ENCODE data around the gene R3HDM2.

Gene R3HDM2

DNA sequence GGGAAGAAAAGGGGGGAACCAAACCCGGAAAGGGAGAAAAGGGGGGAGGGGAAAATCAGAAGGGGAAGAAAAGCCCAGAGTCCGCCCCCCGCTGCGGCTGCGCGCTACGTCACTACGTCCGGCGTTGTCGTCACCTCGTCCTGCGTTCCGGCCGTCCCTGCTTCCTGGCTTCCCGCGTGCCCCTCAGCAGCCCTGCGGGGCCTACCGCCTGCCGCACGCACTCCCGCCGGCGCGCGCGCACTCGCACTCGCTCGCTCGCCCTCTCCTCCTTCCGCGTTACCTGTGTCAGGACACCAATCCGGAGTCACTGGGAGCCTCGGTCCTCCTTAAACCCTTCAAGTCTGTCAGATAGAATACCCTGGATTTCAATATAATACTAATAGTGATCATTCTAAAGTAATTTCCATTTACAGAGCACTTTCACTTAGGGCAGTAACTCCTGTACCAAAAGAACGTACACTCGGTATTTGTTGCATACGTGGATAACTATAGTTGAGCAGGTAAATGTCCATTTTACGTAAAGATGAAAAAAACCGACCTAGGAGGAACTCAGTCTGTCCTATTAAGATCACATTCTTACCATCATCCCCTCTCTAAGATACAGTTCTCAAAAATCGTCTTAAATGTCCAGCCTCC lies at the start of gene R3HDM2:
Gene R3HDM2 (minus strand): TSS at position 113 of the 636 bp plus-strand sequence. CDS start 120,615 bp downstream, outside the sequence.
- peak; percentile 95 for DNase-seq (ENCODE audit: low read depth)

GRCh38 chr12:57479376-57480115 lies 48.7 kb upstream of the R3HDM2 start, which contains the start of gene ARHGAP9:
TSS of gene ARHGAP9 (minus strand) at chr12:57479866. CDS start at chr12:57479406, 460 bp downstream.
- peak; percentile 50 for DNase-seq (ENCODE audit: low read depth)

- no peak for DNase-seq (ENCODE audit: low read depth)
Observed at GRCh38 chr12:57479043-57479375, 48.2 kb upstream of the R3HDM2 start.

DNA sequence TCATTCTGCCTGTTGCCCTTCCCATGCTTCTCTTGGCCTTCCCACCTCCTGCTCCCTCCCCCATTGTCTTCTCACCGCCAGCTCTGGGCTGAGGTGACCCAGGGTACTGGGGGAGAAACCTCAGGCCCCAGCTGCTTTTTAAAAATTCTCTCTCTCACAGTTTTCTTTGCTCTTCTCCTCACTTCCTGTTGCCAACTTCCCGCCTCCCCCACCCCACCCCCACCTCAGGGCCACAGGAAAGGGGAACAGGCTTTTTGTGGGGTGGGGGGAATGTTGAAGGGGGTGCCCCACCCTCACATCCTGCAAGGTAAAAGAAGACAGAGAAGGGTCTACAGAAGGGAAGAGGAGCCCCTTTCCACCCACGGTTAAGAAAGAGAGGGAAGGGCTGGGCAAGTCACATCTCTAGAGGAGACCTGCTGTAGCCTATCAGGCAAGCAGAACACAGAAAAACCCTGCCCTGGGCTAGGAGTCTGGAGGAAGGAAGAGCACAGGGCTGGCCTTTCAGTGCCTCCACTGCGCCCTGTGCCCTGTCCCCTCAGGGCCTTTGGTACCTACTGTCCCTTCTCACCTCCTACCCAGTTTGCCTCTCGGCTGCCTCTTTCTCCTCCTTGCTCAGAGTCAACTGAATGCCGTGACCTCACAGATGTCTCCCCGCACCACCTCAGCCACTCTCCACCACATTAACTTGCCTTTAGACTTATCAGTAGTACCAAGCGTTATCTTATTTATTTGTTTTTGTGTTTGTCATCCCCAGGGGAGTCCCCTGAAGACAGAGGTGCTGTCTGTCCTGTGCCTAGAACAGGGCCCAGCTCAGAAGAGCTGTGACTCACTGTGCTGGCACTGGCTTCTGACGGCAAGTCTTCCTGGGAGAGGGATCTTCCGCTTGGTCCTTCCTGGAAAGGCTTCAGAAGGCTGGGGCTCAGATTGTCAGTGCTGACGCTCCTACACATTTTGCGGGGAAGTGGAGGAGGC lies 47.2 kb upstream of the R3HDM2 start:
- peak; percentile 40 for DNase-seq (ENCODE audit: low read depth)

DNA sequence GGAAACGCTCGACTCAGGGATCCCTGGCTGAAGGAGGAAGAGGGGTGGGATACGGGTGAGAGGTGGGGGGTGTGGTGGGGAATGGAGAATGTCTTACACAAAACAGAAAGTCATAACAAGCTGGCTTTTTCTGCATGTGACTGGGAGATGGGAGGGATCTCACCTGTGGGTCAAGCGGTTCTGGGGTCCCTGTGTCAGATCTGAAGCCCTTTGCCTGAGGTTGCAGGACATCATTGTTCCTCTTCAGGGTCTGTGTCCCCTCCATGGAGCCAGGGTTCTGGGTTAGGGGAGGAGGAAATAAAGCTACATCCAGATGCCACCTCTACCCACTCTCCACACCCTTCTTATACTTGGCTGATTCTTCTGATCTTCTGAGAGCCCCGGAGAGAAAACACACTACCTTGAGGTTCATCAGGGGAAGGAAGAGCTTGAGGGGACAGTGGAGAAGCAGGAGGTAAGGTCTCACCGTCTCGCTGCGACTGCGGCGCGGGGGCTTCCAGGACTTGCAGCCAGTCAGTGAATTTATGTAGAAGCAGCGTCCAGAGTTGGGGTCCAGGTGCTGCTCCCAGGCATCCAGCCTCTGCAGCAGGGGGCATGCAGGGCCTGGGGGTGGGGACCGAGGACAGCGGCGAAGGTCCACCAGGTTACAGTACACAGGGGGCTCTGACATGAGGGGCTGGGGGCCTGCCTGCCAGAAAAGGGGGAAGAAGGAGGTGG lies 46.3 kb upstream of the R3HDM2 start:
- no peak for DNase-seq (ENCODE audit: low read depth)

GRCh38 chr12:57476162-57476992 lies 45.5 kb upstream of the R3HDM2 start:
- DNase-seq (ENCODE audit: low read depth), result peak; percentile 57

GRCh38 chr12:57475271-57476161 lies 44.7 kb upstream of the R3HDM2 start:
- no peak for DNase-seq (ENCODE audit: low read depth)

DNA sequence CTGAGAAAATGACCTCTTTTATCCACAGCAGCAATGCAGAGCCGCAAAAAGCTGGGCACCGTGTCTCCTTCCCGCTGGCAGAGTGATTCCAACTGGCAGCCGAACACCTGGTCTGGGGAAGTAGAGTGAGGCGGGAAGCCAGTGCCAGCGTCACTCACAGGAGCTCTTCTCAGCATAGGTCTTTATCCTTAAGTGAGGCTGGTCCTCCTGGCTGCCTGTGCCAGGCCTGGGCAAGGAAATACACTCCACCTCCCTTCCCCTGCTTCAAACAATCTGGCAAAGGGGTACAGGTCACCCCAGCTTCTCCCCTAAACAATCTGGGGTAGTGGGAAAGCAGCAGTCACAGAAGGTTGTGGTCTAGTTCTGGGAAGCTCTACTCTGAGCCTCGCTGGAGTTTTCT lies 44.0 kb upstream of the R3HDM2 start:
- DNase-seq (ENCODE audit: low read depth), result no peak

DNA sequence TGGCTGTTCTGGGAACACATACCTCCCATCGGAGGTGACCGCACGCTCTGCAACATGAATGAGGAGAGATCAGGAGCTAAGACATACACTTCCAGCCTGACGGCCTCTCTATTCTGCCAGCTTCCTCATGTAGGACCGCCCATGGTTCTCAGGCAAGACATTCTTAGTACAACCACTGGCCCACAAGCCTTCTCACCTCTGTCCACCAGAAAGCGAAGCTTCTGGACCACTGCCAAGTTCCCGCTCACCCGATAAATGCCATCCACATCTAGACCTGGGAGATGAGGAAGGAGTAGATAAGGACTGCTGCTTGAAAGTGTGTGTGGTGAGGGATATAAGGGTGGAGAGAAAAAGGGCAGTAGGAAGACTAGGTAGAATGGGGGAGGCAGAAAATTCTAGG lies 43.6 kb upstream of the R3HDM2 start:
- DNase-seq (ENCODE audit: low read depth), result no peak

- DNase-seq (ENCODE audit: low read depth), result no peak
Observed at GRCh38 chr12:57473886-57474285, 43.0 kb upstream of the R3HDM2 start.

GRCh38 chr12:57473392-57473791 lies 42.5 kb upstream of the R3HDM2 start:
- DNase-seq (ENCODE audit: low read depth), result no peak

DNA sequence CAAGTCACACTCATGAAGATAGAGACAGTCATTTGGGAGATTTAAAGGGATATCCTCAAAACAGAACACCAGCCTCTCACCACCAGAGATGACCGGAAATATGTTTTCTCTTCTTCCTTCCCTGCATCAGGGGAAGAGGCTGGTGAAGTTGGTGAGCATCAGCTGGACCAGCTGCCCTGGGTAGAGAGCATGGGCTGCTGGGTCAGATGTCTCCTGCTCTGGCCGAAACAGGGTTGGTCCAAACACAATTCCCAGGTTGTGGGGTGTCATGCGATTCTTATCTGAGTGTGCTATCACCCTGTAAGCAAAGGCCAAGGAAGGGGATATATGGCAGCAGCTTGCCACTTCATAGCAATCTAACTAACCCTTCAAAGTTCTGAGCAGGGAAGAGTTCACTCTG lies 41.5 kb upstream of the R3HDM2 start:
- no peak for DNase-seq (ENCODE audit: low read depth)

DNA sequence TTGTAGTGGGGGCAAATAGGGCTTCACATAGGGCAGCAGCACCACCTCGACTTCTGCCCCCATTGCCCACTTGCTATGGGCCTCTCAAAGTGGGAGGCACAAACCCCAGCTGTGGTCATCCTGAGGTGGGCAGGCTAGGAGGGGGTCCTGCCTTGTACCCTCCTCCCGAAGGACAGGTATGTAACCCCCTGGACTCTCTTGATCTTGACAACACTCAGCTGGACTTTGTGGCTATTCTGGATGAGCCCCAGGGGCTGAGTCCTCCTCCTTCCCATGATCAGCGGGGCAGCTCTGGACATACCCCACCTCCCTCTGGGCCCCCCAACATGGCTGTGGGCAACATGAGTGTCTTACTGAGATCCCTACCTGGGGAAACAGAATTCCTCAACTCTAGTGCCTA lies 40.8 kb upstream of the R3HDM2 start:
- DNase-seq (ENCODE audit: low read depth), result no peak

- no peak for DNase-seq (ENCODE audit: low read depth)
Observed at GRCh38 chr12:57470970-57471656, 40.3 kb upstream of the R3HDM2 start.

DNA sequence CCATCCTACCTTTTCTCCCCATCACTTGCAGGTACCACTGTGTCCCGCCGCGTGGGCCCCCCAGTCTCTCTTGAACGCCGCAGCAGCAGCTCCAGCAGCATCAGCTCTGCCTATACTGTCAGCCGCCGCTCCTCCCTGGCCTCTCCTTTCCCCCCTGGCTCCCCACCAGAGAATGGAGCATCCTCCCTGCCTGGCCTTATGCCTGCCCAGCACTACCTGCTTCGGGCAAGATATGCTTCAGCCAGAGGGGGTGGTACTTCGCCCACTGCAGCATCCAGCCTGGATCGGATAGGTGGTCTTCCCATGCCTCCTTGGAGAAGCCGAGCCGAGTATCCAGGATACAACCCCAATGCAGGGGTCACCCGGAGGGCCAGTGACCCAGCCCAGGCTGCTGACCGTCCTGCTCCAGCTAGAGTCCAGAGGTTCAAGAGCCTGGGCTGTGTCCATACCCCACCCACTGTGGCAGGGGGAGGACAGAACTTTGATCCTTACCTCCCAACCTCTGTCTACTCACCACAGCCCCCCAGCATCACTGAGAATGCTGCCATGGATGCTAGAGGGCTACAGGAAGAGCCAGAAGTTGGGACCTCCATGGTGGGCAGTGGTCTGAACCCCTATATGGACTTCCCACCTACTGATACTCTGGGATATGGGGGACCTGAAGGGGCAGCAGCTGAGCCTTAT lies 39.6 kb upstream of the R3HDM2 start:
- DNase-seq (ENCODE audit: low read depth), result no peak

- no peak for DNase-seq (ENCODE audit: low read depth)
Observed at GRCh38 chr12:57469296-57470164, 38.7 kb upstream of the R3HDM2 start.

DNA sequence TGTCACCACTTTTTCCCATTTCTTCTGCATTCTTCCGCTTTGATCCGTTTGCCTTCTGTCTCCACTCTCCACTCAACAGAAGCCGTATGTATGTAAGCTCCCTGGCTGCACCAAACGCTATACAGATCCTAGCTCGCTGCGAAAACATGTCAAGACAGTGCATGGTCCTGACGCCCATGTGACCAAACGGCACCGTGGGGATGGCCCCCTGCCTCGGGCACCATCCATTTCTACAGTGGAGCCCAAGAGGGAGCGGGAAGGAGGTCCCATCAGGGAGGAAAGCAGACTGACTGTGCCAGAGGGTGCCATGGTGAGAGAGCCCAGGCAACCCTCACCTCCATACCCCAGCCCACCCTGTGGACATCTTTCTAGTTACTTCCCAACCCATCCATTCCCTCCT lies 37.1 kb upstream of the R3HDM2 start:
- DNase-seq (ENCODE audit: low read depth), result no peak
